ENCODE results near the gene TTPAL.

The TTPAL gene

GRCh38 chr20:44543358-44543757 lies 67.7 kb downstream of the TTPAL start:
- DNase-seq: no peak
